NCI-H2171 treated with DMSO at 0.1 percent for 48 hours (cell line): ENCODE data around the gene SLC39A12.

ENCODE experiments used
- DNase-seq: peaks from one replicate; lab custom pipeline; 2025; lab: John Stamatoyannopoulos, UW

The SLC39A12 gene

GRCh38 chr10:18059826-18060559, 108.3 kb downstream of the SLC39A12 start:
- DNase-seq, result no peak

- DNase-seq, result no peak
These were observed 115.2 kb downstream of the SLC39A12 start for GRCh38 chr10:18066947-18067346.

GRCh38 chr10:18068401-18068800, 116.7 kb downstream of the SLC39A12 start:
- DNase-seq, result no peak

- DNase-seq, result no peak
These were observed 119.9 kb downstream of the SLC39A12 start for GRCh38 chr10:18071591-18071990.

- DNase-seq, result no peak
These were observed 121.6 kb downstream of the SLC39A12 start for GRCh38 chr10:18073314-18073713.

- DNase-seq, result no peak
These were observed 124.2 kb downstream of the SLC39A12 start for GRCh38 chr10:18075881-18076280.

GRCh38 chr10:18079665-18080295, 128.1 kb downstream of the SLC39A12 start:
- DNase-seq, result no peak

- no peak for DNase-seq
These were observed 130.7 kb downstream of the SLC39A12 start for GRCh38 chr10:18082381-18082780.

GRCh38 chr10:18085855-18086254, 134.1 kb downstream of the SLC39A12 start:
- DNase-seq, result no peak

GRCh38 chr10:18086746-18087145, 135.0 kb downstream of the SLC39A12 start:
- DNase-seq, result no peak

GRCh38 chr10:18087355-18087754, 135.6 kb downstream of the SLC39A12 start:
- no peak for DNase-seq
